AG04450 (cell line): ENCODE measurements around the gene KIF12. TPM values are rescaled to one million over a fixed set of nuclear protein-coding genes. Genes with fewer than 3 reads are reported as not detected.

Experiments used
- CTCF ChIA-PET: fragments of 300-600, 350-600 bp; formaldehyde crosslinking; extraction: SDS; loops from one replicate; lab custom pipeline; 2022; ENCODE audit warnings: antibody characterized with exemption, inconsistent platforms; lab: Charles Lee
- POLR2A ChIA-PET: fragments of 350-600 bp; formaldehyde crosslinking; extraction: SDS; loops from one replicate; lab custom pipeline; 2021; ENCODE audit warnings: antibody characterized with exemption, inconsistent platforms; lab: Yijun Ruan, JAX
- DNase-seq: peaks from one replicate; pipeline ENCODE4 v3.0.0-alpha.2; 2011; ENCODE audit warnings: low read depth, low spot score
- H3K27ac ChIP-seq: one replicate; pipeline ENCODE4 v1.5.1; 2012; ENCODE audit warnings: low read depth, low read length, control low read depth
- H3K27me3 ChIP-seq: one replicate; pipeline ENCODE4 v1.6.0; 2012; ENCODE audit warnings: low read length; ENCODE audit not compliant: control insufficient read depth, insufficient read depth
- H3K4me3 ChIP-seq: 2 replicates; pipeline ENCODE4 v1.5.1; 2011; ENCODE audit warnings: mild to moderate bottlenecking, low read depth, low read length, control low read depth
- H3K9me3 ChIP-seq: 2 replicates; pipeline ENCODE4 v1.5.1; 2012; ENCODE audit warnings: low read length; ENCODE audit not compliant: control insufficient read depth, insufficient read depth
- polyA plus RNA-seq: library from polyadenylated mRNA; depleted of rRNA; stranded (reverse); fragments of >200 nt; gene quantifications from 2 replicates; pipeline ENCODE4 v1.2.3, GENCODE V29; 2011
- TF ChIP-seq, protein P1 (sequence below): IDR thresholded peaks from 2 replicates; pipeline ENCODE4 v1.5.1; 2011; ENCODE audit warnings: low read depth, low read length, control low read depth, inconsistent platforms

KIF12 gene
- polyA plus RNA-seq, 1 experiment: not detected

DNA sequence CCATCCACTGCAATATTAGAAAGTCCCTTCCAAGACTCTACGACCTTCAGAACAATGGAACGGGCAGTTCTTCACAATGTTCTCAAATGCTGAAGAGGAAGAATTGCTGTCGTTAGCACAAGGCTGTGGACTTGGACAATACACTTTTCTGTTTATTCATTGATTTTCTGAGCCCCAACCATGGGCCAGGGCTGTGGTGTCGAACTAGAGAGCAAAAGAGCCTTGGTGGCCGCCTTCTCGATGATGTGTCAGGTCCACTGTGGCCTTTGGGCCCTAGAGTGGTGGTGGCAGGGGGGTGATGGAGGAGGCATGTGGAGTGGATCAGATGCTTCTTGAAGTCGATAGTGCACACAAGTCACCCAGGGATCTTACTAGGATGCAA is 18.5 kb upstream of the KIF12 start:
- POLR2A ChIA-PET: no interaction called here
- Histone ChIP-seq H3K27me3 (peaks cover 64% of the 10 kb centered on the region), H3K4me3 (no peak overlapping the region), H3K27ac (no peak overlapping the region), H3K9me3 (peaks cover 3% of the 10 kb centered on the region; the same call in 1 of the 2 replicates)
- TF ChIP-seq, protein P1, sequence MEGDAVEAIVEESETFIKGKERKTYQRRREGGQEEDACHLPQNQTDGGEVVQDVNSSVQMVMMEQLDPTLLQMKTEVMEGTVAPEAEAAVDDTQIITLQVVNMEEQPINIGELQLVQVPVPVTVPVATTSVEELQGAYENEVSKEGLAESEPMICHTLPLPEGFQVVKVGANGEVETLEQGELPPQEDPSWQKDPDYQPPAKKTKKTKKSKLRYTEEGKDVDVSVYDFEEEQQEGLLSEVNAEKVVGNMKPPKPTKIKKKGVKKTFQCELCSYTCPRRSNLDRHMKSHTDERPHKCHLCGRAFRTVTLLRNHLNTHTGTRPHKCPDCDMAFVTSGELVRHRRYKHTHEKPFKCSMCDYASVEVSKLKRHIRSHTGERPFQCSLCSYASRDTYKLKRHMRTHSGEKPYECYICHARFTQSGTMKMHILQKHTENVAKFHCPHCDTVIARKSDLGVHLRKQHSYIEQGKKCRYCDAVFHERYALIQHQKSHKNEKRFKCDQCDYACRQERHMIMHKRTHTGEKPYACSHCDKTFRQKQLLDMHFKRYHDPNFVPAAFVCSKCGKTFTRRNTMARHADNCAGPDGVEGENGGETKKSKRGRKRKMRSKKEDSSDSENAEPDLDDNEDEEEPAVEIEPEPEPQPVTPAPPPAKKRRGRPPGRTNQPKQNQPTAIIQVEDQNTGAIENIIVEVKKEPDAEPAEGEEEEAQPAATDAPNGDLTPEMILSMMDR: no peak
- CTCF ChIA-PET: interaction anchor here (3.0 kb wide), 1 partner anchor 10 kb away, joined by 15 read pairs; no protein-coding TSS in a partner anchor
- DNase-seq: no peak

DNA sequence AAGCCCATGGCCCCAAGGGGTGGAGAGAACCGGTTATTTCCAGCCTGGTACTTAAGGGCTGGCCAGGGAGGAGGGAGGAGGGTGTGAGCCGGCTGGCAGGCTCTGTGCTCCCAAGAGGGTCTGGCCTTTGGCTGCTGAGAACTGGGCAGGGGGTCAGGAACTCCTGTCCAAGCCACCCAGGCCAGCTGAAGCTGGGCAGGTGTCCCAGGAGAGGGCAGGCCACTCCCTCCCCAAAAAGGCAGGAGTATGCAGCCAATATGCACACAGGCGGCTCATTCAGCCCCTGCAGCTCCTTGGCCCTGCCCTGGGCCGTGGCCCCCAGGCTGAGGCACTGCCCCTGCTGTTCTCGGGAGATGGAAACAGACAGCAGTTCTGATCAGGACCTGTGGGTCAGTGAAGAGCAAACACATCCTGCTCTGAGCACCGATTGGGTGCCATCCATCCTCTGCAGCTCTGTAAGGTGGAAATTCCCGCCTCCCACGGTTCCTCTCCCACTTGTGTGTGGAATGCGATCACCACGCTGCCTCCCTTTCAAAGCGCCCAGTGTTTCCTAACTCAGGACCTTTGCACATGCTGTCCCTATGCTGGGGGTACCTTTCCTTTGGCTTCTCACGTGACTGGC is 17.1 kb upstream of the KIF12 start:
- no peak for DNase-seq
- TF ChIP-seq, protein P1: no peak
- Histone ChIP-seq H3K4me3 (no peak overlapping the region), H3K9me3 (no peaks in the 10 kb centered on the region; the same call in 1 of the 2 replicates), H3K27ac (no peak overlapping the region), H3K27me3 (peaks cover 53% of the 10 kb centered on the region)
- ChIA-PET CTCF (interaction anchor here (2.1 kb wide), 1 partner anchor 175 kb away, joined by 10 read pairs; no protein-coding TSS in a partner anchor), POLR2A (no interaction called here)

DNA sequence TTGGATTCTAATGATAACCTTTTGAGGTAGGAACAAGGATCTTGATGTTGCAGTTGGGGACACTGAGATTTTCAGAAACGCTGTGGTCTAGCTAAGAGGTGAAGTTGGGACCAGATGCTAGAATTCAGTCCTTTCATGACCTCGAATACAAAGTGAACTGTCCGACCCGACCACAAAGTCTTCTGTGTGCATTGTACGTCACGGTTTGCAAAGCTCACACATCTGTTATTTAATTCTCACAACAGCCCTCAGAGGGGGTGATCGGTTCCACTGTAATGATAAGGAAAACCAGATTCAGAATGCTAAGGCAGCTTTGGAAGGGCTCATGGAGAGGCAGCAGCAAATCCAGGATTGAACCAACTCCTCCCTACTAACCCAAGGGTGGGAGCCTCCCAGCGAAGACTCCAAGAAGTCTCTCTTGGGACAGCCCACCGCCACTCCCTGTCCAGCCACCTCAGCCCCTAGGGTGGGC is 16.6 kb upstream of the KIF12 start:
- POLR2A ChIA-PET: no interaction called here
- TF ChIP-seq, protein P1: no peak
- no peak overlapping the region for H3K27ac ChIP-seq
- DNase-seq: no peak
- no peak overlapping the region for H3K4me3 ChIP-seq
- CTCF ChIA-PET: interaction anchor here (2.1 kb wide), 1 partner anchor 175 kb away, joined by 10 read pairs; no protein-coding TSS in a partner anchor
- peaks cover 48% of the 10 kb centered on the region for H3K27me3 ChIP-seq
- H3K9me3 ChIP-seq: no peaks in the 10 kb centered on the region; the same call in 1 of the 2 replicates

DNA sequence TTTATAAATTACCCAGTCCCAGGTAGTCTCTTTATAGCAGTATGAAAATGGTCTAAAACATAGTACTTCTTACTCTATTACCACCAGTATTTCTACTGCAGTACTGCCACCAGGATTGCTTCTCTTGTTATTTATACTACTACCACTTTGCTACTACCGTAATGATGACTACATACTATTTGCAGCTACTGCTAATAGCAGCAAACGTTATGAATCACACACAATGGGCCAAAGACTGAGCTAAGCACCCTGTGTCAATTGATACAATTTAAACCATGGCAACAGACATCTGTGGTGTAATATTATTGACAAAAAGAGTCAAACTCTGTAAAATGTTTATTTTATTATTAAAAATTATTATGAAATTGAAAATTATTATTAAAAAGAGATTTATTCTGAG is 15.3 kb upstream of the KIF12 start:
- Histone ChIP-seq H3K27ac (no peak overlapping the region), H3K27me3 (peaks cover 41% of the 10 kb centered on the region), H3K4me3 (no peak overlapping the region), H3K9me3 (no peaks in the 10 kb centered on the region; the same call in 1 of the 2 replicates)
- TF ChIP-seq, protein P1: no peak
- ChIA-PET POLR2A (no interaction called here), CTCF (interaction anchor here (0.6 to 0.7 kb wide), 2 partner anchors 32 to 457 kb away, joined by 3 to 4 read pairs; no protein-coding TSS in a partner anchor)
- no peak for DNase-seq
